ENCODE measurements around the gene SMAP2.

Gene SMAP2

DNA sequence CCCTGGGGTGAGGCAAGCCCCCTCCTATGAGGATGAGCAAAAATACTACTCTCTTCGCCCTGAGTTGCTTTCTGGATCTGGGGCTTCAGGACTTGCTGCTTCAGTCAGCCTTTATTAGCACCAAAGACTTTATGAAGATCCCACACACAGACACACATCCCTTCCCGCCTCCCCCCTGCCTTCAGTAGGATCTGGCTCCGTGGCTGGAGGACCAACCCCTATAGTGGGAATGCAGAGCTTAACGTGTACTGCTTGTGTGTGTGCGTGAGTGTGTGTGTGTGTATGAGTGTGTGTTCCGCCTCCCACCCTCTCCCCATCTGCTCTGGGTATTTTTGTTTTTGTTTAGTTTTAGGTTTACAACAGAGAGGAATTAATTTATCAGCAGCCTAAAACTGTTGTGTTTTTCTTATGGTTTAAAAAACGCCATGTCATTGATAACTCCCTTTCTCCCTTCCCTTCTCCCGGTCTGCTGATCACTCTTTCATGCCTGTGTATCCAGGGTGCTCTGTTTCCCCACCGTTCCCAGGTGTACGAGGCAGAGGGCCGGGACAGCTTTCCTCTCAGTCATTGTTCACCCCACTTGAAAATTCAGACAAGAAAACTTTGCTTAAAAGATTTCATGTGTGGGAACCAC is 49.2 kb downstream of the SMAP2 start:
- DNase-seq, result no peak

DNA sequence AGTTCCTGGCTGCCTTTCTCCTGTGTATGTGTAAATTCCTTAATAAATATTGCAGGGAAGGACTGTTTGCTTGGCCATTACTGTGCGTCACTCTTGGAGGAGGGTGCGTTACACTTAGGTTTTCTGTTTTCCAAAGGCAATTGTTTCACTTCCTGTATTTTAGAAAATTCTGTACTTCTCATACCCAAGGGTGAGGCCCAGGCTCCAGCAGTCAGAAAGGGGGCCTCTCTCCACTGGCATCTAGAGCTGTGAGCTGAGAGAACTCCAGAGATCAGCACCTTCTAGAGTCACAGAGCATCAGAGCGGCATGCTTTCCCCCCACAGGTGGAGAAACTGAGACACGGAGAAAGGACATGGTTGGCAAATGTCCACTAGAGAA is 49.7 kb downstream of the SMAP2 start:
- no peak for DNase-seq

DNA sequence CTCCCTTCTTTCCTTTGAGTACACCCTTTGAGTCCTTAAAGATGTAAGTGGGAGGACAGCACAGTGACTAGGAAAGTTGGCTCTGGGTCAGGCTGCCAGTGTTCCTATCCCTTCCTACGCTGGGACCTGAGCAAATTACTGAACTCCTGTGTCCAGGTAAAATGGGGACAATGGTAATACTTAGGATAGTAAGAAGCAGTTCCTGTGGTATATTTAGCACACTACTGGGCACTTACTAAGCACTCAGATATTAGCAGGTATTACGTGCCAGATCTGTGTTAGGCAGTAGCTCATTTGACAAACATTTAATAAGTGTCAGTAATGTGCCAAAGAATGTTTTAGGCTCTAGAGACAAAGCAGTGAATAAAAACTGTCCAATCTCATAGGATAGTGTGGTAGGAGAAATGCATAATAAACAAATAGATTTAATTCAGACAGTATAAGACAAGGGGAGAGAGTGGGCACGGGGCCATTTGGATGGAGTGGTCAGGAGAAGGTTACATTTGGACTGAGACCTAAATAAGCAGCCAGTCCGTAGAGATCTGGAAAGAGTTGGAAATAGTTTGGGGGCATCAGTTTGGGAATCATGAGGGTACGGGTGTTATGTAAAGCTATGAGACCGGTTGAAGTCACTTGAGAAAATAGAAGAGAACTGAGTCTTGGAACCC is 50.6 kb downstream of the SMAP2 start:
- DNase-seq, result no peak

DNA sequence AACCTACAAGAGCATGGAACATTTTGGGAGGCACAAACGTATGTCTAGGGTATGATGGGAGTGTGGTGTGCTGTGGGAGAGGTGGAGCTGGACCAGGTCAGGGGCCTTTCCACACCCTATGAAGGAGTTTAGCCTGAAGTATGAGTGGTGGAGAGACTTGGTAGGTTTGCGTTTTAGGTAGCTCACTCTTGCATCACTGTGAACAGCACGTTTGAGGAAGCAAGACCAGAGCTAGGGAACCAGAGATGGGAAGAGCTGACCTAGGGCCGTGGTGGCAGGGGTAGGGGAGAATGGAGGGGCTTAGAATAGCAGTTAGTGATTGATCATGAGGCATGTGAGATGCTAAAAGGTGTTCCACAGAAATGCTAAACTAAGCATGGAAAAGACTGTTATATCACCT is 51.7 kb downstream of the SMAP2 start:
- no peak for DNase-seq

DNA sequence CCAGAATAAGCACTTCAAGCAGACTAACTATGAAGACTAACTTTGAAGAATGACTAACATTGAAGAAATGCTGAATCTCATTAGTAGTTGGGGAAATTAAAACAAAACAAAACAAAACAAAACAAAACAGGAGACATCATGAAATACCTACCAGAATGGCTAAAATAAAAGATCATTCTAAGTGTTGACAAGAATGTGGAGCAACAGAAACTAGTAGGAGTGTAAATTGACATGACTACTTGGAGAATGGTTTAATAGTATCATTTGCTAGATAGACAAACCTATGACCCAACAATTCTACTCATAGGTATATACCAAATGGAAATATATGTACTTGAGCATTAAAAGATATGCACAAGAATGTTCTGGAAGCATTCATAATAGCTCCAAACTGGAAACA is 57.9 kb downstream of the SMAP2 start:
- DNase-seq, result no peak

DNA sequence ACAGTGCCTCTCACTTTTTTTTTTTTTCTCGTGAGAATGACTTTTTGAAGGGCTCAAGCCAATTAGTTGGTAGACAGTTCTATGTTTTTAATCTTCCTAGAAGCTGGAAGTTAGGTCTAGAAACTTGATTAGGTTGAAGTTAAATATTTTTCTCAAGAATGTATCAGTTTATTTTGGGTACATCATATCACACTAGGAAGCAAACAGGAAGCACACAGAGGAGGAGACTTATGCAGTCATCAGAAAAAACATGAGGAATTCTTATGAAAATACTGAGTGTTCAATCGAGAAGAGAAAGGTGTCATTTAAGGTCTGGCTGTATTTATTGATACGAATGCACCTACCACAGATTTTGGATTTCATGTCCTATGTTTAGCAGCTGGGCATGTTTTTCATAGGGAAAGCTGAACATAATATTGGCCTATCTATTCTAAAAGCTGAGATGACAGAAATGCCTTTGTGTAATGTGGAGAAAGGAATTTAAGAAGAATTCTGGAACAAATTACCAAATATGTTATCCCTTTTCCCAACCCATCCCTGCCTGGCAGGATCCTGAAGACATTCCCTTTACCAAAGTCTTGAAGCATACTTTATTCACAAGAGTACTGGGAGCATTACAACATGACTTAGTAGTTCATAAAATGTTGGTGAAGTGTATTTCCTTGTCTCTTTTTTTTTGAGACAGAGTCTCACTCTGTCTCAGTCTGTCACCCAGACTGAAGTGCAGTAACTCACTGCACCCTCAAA is 59.3 kb downstream of the SMAP2 start:
- DNase-seq, result no peak

DNA sequence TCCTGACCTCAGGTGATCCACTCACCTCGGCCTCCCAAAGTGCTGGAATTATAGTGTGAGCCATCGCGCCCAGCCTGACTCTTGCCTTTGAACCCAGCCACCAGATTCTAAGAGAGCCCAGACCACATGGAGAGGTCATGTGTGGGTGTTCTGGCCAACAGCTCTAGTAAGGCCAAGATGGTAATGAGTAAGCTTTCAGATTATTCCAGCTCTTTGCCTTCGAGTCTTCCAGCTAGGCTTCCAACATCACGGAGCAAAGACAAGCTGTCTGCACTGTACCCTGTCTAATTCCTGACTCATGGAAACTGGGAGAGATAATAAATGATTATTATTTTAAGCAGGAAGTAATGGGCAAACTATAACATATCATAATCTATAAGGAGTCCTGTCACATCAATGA is 61.9 kb downstream of the SMAP2 start:
- no peak for DNase-seq

DNA sequence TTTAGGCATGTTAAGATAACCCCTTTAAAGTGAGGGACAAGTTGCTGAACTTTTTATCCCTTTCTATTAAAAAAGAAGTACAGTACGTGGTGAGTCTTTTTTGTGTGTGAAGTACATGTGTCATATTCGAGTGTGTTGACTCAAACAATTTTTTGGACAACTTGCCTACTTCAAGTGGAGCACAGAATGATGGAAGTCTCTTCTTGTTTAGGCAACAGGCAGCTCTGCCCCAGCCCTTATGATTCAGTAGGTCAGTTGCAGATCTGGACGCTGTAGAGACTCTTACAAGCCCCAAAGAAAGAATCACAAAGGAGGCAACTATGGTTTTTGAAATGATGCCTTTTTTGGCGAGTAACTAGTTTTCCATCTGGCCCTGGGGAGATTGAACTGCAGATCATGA is 62.3 kb downstream of the SMAP2 start:
- no peak for DNase-seq

DNA sequence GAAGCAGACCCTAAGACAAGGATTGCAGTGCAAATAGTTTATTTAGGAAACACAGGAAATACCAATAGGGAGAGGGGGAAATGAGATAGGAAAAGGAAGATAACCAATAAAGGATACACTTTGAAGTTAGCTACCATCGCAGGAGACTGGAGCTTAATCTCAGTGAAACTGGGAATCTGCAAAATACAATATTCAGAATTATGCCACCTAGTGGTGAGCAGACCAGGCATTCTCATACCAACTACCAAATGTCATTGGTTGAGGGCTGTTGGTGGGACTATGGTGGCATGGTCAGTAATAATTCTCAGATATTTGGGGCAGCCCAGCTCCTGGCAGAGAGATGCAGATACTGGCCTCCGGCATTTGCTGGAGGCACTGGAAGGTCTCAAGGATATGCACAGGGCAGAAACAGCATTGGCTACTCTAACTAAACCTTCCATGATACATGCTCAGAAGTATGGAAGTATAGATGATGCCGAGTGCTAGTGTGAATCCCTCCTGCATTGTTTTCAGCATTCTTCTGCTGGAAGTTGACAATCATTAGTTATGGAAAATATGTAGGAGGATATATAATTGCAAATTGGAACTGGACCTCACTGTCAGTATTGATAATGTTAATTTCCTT is 65.0 kb downstream of the SMAP2 start:
- peak in 1 of 14 donors; percentile 17 for DNase-seq

DNA sequence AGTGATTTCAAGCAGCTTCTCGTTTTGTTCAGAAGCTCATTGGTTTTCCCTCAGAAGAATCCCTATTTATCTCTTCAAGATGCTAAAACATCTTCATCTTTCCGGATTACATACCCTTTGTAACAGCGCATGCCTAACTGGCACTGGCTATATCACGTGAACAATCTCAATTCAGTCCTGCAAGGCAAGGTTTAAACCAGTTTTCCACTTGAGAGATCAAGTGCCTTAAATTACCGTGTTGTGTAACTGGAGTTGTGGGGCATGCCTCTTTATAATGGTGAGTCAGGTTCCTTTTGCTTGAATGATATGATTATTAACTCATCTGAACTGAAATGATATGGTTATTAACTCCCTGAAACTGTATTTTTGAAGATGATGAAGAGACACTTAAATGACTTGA is 65.7 kb downstream of the SMAP2 start:
- no peak for DNase-seq

DNA sequence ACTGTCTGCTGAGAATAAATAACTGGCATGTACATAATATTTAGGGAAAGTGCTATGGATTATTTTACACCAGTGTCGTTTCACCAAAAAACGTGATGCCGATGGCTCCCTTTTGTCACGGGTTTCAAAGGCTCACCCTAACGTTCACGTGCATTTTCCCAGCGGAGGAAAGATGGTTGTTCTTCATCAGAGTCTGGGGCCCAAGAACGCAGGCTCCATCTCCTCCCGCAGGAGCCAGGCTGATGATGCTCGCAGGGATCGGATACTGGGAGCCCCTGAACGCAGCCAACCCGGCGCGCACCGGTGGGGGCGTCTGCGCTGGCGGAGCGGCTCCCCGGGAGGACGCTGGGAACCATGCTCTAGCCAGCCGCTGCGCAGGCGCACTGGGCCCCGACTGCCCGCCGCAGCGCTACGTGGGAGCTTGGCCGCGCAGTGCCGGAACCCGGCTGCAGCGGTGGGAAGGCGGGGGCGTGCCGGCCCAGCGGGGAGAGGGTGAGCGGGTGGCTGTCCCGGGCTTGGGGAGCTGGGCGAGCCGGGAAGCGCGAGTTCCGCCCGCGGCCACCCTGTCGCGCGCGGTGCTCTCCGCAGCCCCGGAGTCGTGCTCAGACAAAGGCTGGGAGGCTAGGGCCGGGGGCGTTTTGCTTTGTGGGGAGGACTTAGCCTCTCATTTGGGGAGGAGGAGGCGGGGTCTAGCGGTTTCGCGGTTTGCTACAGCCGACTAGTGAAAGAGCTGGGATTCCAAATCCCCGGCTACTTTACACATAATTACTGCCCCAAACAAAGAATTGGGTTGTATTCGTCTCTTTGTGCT is 76.4 kb downstream of the SMAP2 start, which contains the start of gene ZFP69B:
Gene ZFP69B (plus strand): TSS at position 793 of the 811 bp plus-strand sequence. CDS start 486 bp downstream, outside the sequence.
- DNase-seq, result peak; percentile 28 to 93 (median 80)

DNA sequence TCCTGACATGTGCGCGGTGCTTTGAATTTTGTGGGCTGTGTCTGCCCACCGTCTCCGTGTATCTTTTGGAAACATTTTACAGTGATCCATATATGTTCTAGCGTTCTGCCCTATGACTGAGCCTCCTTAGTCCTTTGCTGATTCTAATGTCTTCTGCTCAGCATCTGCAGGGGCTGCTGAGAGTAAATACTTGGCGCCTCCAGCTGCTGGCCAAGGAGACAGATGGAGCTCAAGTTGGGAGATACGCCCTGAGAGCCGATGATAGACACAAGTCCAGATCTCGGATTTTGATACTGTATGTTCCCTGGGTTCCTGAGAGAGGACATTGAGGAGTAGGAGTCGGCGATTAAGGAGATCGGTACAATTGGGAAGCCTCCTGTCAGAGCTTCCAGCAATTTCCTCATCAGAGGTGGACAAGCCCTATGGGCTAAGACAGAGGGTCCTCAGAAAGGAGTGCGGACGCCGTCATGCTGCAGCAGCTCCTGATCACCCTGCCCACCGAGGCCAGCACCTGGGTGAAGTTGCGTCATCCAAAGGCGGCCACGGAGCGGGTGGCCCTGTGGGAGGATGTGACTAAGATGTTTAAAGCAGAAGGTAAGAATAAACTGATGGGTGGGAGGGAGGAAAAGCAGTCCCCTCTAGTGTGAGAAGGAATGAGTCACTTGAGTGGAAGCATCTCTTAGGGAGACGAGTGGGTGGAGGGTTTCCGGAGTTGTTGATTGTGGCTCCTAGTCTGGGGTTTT is 77.1 kb downstream of the SMAP2 start:
- peak in 6 of 14 donors; percentile 13 to 58 (median 28) for DNase-seq

DNA sequence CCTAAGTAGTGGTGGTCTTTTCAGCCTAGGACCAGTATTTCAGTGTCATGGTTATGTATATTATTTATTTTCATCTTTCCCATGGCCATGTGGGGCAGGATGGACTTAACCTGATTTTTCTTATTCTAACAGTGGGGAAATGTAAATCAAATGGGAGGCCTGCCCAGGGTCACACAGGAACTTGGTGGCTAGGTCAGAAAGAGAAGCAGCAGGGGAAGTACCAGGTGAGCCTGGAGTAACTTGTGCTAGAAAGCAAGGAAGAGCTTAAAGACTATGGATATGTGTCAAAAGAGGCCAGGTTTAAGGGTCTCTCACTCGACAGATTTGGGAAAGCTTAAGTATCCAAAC is 77.7 kb downstream of the SMAP2 start:
- DNase-seq, result no peak

DNA sequence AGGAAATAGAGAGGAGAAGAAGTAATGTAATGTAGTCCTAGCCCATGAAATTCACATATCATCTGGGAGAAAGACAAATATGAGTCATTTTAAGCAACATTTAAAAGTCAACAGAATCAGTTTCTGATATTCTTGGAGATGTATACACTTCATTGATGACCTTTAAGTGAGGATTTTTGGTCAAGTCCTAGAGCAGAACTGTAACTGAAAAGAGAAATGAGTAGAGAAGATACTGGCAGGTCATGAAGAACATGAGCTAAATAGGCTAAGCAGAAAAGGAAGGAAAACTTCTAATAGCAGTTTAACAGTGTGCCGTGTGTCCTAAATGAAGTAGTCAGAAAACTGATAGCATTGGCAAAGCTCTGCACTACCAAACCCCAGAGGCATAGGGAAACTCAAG is 81.3 kb downstream of the SMAP2 start:
- DNase-seq, result no peak

DNA sequence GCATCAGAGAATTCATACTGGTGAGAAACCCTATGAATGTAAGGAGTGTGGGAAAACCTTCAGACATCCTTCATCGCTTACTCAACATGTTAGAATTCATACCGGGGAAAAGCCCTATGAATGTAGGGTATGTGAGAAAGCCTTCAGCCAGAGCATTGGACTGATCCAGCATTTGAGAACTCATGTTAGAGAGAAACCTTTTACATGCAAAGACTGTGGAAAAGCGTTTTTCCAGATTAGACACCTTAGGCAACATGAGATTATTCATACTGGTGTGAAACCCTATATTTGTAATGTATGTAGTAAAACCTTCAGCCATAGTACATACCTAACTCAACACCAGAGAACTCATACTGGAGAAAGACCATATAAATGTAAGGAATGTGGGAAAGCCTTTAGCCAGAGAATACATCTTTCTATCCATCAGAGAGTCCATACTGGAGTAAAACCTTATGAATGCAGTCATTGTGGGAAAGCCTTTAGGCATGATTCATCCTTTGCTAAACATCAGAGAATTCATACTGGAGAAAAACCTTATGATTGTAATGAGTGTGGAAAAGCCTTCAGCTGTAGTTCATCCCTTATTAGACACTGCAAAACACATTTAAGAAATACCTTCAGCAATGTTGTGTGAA is 89.5 kb downstream of the SMAP2 start:
- DNase-seq, result no peak

DNA sequence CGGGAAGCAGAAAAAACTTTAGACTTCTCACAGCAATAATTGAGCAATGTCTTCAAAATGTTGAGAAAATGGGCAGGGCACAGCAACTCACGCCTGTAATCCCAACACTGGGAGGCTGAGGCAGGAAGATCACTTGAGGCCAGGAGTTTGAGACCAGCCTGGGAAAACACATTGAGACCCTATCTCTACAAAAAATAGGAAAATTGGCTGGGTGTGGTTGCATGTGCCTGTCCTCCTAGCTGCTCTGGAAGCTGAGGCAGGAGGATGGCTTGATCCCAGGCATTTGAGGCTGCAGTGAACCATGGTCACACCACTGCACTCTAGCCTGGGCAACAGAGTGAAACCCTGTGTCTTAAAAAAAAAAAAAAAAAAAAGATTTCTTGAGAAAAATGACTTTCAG is 95.8 kb downstream of the SMAP2 start:
- DNase-seq, result no peak
